Fibroblast of skin of right biceps (primary cell): Measurements from ENCODE around the gene TPO.
"Not testable (repeated sequence)": the region's sequence is repeated elsewhere in the genome, so short reads cannot be mapped to it uniquely, and the experiment has no call there.

Experiments
- DNase-seq: peaks from one replicate; pipeline ENCODE4 v3.0.0-alpha.2; 2013

Gene TPO

GRCh38 chr2:1413156-1413710, at the start of gene TPO:
TPO (plus strand) TSS chr2:1413463; CDS start chr2:1414409, 946 bp downstream.
- no peak for DNase-seq

GRCh38 chr2:1366546-1367134, 46.6 kb upstream of the TPO start:
- no peak for DNase-seq

GRCh38 chr2:1367601-1368000, 45.7 kb upstream of the TPO start:
- DNase-seq: no peak

- no peak for DNase-seq
These were observed 43.4 kb upstream of the TPO start for GRCh38 chr2:1369905-1370304.

- no peak for DNase-seq
These were observed 42.8 kb upstream of the TPO start for GRCh38 chr2:1370461-1370860.

GRCh38 chr2:1371082-1371481, 42.2 kb upstream of the TPO start:
- DNase-seq: no peak

GRCh38 chr2:1373830-1374229, 39.4 kb upstream of the TPO start:
- DNase-seq: no peak

- no peak for DNase-seq
These were observed 39.0 kb upstream of the TPO start for GRCh38 chr2:1374287-1374686.

GRCh38 chr2:1375794-1376193, 37.5 kb upstream of the TPO start:
- no peak for DNase-seq

GRCh38 chr2:1377473-1377872, 35.8 kb upstream of the TPO start:
- DNase-seq: no peak

- DNase-seq: no peak
These were observed 34.7 kb upstream of the TPO start for GRCh38 chr2:1378456-1379150.

- no peak for DNase-seq
These were observed 31.6 kb upstream of the TPO start for GRCh38 chr2:1381644-1382043.

- DNase-seq: not testable (repeated sequence)
These were observed 25.1 kb upstream of the TPO start for GRCh38 chr2:1387954-1388725.

- DNase-seq: not testable (repeated sequence)
These were observed 23.1 kb upstream of the TPO start for GRCh38 chr2:1390118-1390517.

GRCh38 chr2:1393321-1393720, 19.9 kb upstream of the TPO start:
- DNase-seq: no peak

GRCh38 chr2:1394709-1395408, 18.4 kb upstream of the TPO start:
- no peak for DNase-seq

- no peak for DNase-seq
These were observed 15.9 kb upstream of the TPO start for GRCh38 chr2:1397350-1397749.

- DNase-seq: no peak
These were observed 15.1 kb upstream of the TPO start for GRCh38 chr2:1398191-1398590.

GRCh38 chr2:1400943-1401735, 12.1 kb upstream of the TPO start:
- no peak for DNase-seq

GRCh38 chr2:1402064-1402463, 11.2 kb upstream of the TPO start:
- no peak for DNase-seq

GRCh38 chr2:1403565-1403964, 9.7 kb upstream of the TPO start:
- no peak for DNase-seq

- no peak for DNase-seq
These were observed 8.1 kb upstream of the TPO start for GRCh38 chr2:1405124-1405523.
